Measurements from ENCODE around the gene GPRC5B.

DNA sequence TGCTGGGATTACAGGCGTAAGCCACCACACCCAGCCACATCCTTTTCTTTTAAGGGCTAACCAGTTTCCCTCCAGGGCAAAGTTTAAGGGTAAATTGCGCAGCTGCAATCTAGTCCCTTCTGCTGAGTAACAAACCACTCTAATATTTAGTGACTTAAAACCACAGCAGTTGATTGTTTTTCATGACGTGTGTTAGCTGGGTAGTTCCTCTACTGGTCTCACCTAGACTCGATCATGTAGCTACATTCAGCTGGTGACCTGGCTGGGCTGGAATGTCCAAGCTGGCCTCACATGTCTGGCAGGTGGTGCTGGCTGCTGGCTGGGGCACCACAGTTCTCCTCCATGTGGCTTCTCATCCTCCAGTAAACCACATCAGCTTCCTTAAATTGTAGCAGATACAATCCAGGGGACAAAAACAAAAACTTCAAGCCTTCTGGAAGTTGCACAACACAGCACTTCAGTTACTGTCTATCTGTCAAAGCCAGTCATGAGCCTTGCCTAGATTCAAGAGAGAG, 75.5 kb downstream of the GPRC5B start:
- TF ChIP-seq POLR2AphosphoS5 (IDR thresholded peaks at IDR 0.05; ENCODE audit: low read depth, low read length), result no peak
- TF ChIP-seq REST (IDR thresholded peaks at IDR 0.05; ENCODE audit: insufficient read depth in 1 of 2, low read depth in 2 of 2, low read length in 2 of 2), result no peak
- no peak for TF ChIP-seq SIN3A (IDR thresholded peaks at IDR 0.05; ENCODE audit: borderline replicate concordance, insufficient read depth, low read length)
- no peak for TF ChIP-seq TAF1 (IDR thresholded peaks at IDR 0.05; ENCODE audit: borderline replicate concordance, insufficient read depth, low read length)
